GM18951 (cell line): ENCODE results near the gene LRRC4.

Source experiments
- POLR2A ChIP-seq: IDR thresholded peaks from 4 replicates; pipeline ENCODE4 v1.6.1; 2011; ENCODE audit warnings: mild to moderate bottlenecking; ENCODE audit not compliant: insufficient read length, insufficient read depth; ENCODE audit errors: extremely low read depth
- in situ Hi-C: fragments of 300-500 bp; cut with MboI; formaldehyde crosslinking; loops from one replicate; pipeline ENCODE4 v1.12.0; 2022; ENCODE audit warnings: low sequenced_read_pairs, mixed read lengths, inconsistent platforms; ENCODE audit not compliant: unreplicated experiment

Gene LRRC4

GRCh38 chr7:128003787-128004186 is 27.4 kb downstream of the LRRC4 start:
- TF ChIP-seq POLR2A: no peak
- in situ Hi-C loops: no loop called here

- in situ Hi-C loops: no loop called here
- TF ChIP-seq POLR2A: no peak
Observed at GRCh38 chr7:128003167-128003566, 28.1 kb downstream of the LRRC4 start.

GRCh38 chr7:128000854-128001265 is 30.4 kb downstream of the LRRC4 start:
- no peak for TF ChIP-seq POLR2A
- in situ Hi-C loops: no loop called here

- in situ Hi-C loops: no loop called here
- no peak for TF ChIP-seq POLR2A
Observed at GRCh38 chr7:128000048-128000447, 31.2 kb downstream of the LRRC4 start.

- in situ Hi-C loops: no loop called here
- no peak for TF ChIP-seq POLR2A
Observed at GRCh38 chr7:127998671-127999070, 32.6 kb downstream of the LRRC4 start.

- in situ Hi-C loops: no loop called here
- TF ChIP-seq POLR2A: no peak
Observed at GRCh38 chr7:127997226-127997922, 33.9 kb downstream of the LRRC4 start.

- TF ChIP-seq POLR2A: no peak
- in situ Hi-C loops: no loop called here
Observed at GRCh38 chr7:127996253-127997071, 34.8 kb downstream of the LRRC4 start.

GRCh38 chr7:127995881-127996215 is 35.4 kb downstream of the LRRC4 start:
- TF ChIP-seq POLR2A: no peak

GRCh38 chr7:127995156-127995880 is 35.9 kb downstream of the LRRC4 start:
- in situ Hi-C loops: no loop called here

More at GRCh38 chr7:127995881-127996215, 35.4 kb downstream of the LRRC4 start:
- in situ Hi-C loops: no loop called here

GRCh38 chr7:127993987-127994386 is 37.2 kb downstream of the LRRC4 start:
- in situ Hi-C loops: no loop called here
- TF ChIP-seq POLR2A: no peak

More at GRCh38 chr7:127995156-127995880, 35.9 kb downstream of the LRRC4 start:
- no peak for TF ChIP-seq POLR2A

- in situ Hi-C loops: no loop called here
Observed at GRCh38 chr7:127993317-127993716, 37.9 kb downstream of the LRRC4 start.

GRCh38 chr7:127988751-127989150 is 42.5 kb downstream of the LRRC4 start:
- TF ChIP-seq POLR2A: no peak

More at GRCh38 chr7:127993317-127993716, 37.9 kb downstream of the LRRC4 start:
- TF ChIP-seq POLR2A: no peak

GRCh38 chr7:127986581-127987521 is 44.4 kb downstream of the LRRC4 start:
- in situ Hi-C loops: no loop called here
- TF ChIP-seq POLR2A: no peak

More at GRCh38 chr7:127988751-127989150, 42.5 kb downstream of the LRRC4 start:
- in situ Hi-C loops: no loop called here
